HG02852 (cell line): ENCODE measurements around the gene SLC6A12.
"Not testable (repeated sequence)": the region's sequence is repeated elsewhere in the genome, so short reads cannot be mapped to it uniquely, and the experiment has no call there.

Experiments
- ATAC-seq: cut with Tn5 transposase; IDR thresholded peaks from one replicate; pipeline ENCODE4 v1.9.1; 2021; ENCODE audit warnings: mild to moderate bottlenecking, moderate library complexity; ENCODE audit not compliant: unreplicated experiment

SLC6A12 gene

GRCh38 chr12:235967-236366 is 22.0 kb upstream of the SLC6A12 start:
- not testable (repeated sequence) for ATAC-seq

DNA sequence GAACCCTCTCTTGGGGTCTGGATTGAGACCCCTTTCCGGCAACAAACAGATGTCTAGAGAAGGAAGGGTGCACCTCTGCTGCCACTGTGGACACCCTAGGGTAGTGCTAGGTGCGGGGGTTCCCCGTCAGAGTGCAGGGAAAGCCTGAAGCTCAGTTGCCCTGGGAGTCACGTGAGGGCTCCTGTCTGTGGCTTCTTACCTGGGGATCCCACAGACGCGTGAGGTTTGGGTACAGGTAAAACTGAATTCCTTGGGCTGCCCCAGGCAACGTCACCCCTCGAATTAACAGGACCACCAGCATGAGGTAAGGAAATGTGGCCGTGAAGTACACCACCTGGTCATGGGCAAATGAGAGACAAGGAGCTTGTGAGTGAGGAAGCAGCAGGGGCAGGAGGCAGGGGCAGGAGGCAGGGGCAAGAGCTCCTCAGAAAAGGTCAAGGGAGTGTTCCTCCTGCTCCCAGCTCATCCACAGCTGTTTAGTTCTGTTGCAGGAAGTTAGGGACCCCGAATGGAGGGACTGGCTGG is 21.0 kb upstream of the SLC6A12 start:
- ATAC-seq = no peak

DNA sequence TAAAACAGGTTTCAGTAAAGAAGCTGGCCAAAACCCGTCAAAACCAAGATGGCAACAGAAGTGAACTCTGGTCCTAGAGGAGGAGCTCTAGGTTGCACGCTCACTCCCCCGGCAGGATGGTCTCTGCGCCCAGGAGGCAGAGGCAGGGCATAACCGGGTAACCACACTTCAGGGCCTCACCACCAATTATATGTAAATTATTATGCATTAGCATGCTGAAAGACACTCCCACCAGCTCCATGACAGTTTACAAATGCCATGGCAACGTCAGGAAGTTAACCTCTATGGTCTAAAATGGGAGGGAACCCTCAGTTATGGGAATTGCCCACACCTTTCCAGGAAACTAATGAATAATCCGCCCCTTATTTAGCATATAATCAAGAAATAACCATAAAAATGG is 20.1 kb upstream of the SLC6A12 start:
- ATAC-seq = no peak

GRCh38 chr12:233615-233968 is 19.6 kb upstream of the SLC6A12 start:
- no peak for ATAC-seq

DNA sequence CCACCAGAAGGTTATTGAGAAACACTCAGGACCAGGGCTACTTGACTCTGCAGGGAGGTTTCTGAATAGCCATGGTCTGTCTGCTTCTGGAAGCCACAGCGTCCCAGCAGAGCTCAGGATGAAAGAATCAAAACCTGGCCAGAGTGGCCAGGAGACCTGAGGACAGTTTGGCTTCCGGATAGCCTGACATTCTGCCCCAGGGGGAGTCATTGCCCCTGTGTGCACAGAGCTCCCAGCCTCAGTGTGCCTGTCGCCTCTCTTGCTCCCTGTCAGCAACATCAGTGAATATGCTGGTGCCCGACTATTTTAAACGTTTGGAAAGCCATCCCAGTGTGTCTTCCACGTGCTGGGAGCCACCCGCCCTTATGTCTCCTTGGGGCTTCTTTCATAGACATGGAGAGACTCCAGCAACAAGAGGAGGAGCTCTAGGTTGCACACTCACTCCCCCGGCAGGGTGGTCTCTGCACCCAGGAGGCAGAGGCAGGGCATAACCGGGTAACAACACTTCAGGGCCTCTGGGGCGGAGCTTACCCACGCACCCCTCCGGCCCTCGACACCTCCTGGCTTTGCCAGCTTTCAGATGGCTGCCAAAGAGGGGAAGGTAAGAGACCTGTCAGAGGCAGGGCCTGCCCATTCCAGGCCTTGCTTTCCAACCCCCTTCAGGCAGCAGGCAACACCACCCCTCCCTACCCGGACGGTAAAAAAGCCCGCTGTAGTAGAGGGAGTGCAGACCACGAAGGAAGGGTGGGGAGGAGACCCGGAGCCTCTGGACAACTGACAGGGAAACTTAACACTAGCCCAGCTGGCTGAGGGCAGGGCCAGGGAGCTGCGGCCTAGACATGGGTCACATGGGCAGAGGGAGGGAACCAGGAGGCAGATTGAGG is 19.0 kb upstream of the SLC6A12 start:
- no peak for ATAC-seq

- ATAC-seq = no peak
Observed at GRCh38 chr12:230925-231671, 17.1 kb upstream of the SLC6A12 start.

- ATAC-seq = no peak
Observed at GRCh38 chr12:229441-230191, 15.7 kb upstream of the SLC6A12 start.

DNA sequence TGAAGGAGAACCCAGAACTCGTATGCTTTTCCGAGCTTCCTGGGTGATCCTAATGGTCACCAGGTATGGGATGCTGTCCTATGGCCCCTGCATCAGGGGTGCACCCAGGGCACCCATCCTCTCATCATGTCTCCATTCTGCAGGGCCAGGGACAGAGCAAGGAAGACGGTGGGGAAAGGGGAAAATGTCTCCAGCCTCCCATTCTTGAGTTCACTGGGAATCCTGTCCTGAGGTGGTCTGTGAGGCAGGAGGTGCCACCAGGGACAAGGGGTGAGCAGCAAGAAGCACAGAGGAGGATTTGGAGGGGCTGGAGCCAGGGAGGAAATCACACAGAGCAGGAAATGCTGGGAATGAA is 14.9 kb upstream of the SLC6A12 start:
- no peak for ATAC-seq

- ATAC-seq = no peak
Observed at GRCh38 chr12:227923-228845, 14.2 kb upstream of the SLC6A12 start.

GRCh38 chr12:227286-227915 is 13.4 kb upstream of the SLC6A12 start:
- ATAC-seq = no peak

- no peak for ATAC-seq
Observed at GRCh38 chr12:226401-226800, 12.4 kb upstream of the SLC6A12 start.

DNA sequence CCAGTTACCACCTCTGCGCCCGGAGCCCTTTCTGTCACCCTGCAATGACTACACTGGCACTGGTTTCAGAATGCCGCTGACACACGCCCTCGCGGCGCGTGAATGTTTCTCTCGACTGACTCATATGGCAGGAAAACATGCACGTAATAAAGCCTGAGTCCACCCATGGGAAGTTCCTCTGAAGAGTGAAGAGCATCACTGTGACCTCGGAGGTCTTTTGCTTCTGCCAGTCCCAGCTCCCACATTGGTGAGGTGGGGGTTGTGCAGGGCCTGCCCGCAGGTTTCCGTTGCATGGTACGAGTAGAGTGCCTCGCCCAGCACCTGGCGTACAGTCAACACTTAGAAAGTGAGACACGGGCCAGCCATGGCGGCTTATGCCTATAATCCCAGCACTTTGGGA is 11.1 kb upstream of the SLC6A12 start:
- ATAC-seq = no peak

DNA sequence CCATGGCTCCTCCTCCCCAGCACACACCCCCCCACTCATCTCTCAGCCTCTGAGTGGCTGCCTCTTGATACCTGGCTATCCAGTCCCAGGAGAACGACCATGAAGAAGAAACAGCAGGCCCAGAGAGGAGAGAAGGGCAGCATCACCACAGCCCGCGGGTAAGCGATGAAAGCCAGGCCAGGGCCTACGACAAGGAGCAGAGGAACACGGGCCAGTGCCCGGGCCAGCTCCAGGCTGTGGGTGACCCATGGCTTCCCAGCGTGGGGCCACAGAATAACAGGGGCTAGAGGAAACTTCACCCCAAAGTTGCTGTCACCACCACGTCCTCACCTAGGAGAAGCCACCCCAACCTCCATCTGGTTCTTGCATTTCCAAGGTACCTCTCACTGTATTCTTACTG is 10.4 kb upstream of the SLC6A12 start:
- ATAC-seq = no peak

DNA sequence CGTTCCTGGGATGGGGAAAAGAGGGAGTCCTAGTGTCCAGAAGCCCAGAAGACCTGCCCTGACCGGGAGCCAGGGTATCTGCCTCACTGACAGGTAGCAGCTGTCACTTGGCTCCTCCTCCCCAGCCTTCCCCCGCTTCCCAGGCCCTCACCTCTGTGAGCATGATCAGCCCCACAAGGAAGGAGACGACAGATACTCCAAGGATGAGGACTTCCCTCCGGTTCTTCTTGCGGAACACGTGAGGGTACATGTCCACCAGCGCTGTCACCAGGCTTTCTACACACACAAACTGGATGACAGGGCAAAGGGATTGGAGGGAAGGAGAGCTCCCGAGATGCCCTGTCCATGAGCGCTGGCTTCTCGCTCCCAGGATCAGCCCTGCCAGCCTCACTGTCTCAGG is 9.9 kb upstream of the SLC6A12 start:
- ATAC-seq = no peak

DNA sequence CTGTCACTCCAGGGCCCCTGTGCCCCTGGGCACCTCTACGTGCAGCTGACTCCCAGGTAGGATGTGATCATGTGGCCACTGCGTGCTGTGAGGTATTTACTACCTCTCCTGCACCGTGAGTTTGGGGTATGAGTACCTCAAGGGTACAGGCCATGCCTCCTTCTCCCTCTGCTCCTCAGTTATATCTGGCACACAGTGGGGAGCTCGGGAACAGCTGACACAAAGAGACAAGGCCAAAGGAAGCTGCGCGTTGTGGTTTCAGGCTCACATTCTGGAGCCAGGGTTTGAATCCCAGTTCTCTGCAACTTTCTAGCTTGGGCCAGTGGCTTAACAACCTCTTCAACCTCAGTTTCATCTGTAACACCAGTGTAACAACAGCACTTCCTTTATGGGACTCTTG is 7.8 kb upstream of the SLC6A12 start:
- ATAC-seq = no peak

DNA sequence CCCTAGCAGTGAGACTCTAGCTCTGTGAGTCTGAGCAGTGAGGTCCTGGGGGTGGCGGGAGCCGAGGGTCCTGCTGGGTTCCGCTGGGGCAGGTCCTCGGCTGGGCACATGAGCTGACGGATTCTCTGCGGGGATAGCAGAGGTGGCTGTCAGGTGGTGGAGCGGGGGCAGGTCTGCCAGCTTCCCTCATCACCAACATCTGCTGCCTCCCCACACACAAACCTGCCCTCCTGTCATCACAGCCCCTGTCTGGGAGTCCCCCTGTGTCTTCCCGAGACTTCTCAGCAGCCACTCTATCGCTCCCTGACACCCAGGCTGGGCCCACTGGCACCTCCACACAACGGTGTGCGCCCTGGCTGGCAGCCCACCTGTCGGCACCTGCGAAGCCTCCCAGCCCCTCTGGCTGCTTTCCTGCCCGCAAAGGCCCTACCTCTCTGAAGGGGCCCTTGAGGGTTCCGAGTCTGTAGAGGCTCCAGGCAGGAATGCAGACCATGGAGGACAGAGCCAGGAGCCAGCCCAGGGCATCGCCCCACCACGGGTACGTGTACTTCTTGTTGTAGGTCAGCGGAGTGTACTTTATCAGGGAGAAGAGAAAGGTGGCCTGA is 7.1 kb upstream of the SLC6A12 start:
- ATAC-seq = no peak

GRCh38 chr12:220491-220890 is 6.5 kb upstream of the SLC6A12 start:
- no peak for ATAC-seq

DNA sequence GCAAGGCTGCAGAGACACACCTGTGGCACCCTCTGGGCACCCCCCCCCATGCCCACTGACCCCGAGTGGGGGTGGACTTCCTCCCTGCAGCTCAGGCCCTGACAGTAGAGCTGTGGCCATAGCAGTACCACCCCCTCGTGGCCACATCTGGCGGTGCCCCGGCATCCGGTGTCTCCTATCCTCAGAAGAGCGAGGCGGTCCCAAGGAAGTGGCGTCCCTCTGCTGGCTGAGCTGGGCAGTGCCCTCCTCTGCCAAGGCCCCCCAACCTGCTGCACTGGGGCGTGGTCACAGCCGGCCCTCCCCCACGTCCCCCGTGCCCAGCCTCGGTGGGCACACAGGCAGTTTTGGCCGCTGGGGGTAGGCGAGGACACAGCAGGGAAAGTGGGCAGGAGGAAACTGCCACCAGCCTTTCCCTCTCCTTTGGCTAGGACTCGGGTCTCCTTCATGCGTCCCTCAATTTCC is 6.0 kb upstream of the SLC6A12 start:
- no peak for ATAC-seq
